B cell (primary cell): ENCODE results near the gene EEF1A2. TPM values are rescaled to one million over a fixed set of nuclear protein-coding genes. Genes with fewer than 3 reads are reported as not detected.
"Not testable (repeated sequence)": the region's sequence is repeated elsewhere in the genome, so short reads cannot be mapped to it uniquely, and the experiment has no call there.

Experiments
- ATAC-seq: fragments of 200-7000 bp; cut with Tn5 transposase; one replicate; pipeline ENCODE4 v1.10.0; 2021; ENCODE audit warnings: low read depth, mild to moderate bottlenecking, moderate number of reproducible peaks, moderate library complexity
- CTCF ChIA-PET: fragments of 350-600 bp; sonication (Branson Sonifier 250); formaldehyde crosslinking; loops from one replicate; lab custom pipeline; 2021; ENCODE audit warnings: antibody characterized with exemption, inconsistent platforms; lab: Charles Lee
- POLR2A ChIA-PET: fragments of 350-600 bp; sonication (Branson Sonifier 250); formaldehyde crosslinking; loops from one replicate; lab custom pipeline; 2021; ENCODE audit warnings: antibody characterized with exemption; lab: Charles Lee
- DNase-seq: peaks from one replicate; pipeline ENCODE4 v3.0.0; 2013
- H2AFZ ChIP-seq: 2 replicates; pipeline ENCODE4 v1.6.1; 2012; ENCODE audit warnings: mild to moderate bottlenecking, low read depth, low read length; ENCODE audit not compliant: insufficient read depth, poor library complexity, severe bottlenecking
- H3K27ac ChIP-seq, 2 donors: 1 replicate in 1 of 2; 2 replicates in 1 of 2; pipeline ENCODE4 v1.5.1; 2012 to 2013; ENCODE audit warnings: low read length in 2 of 2, mild to moderate bottlenecking in 2 of 2, moderate library complexity in 1 of 2
- H3K27me3 ChIP-seq, 4 experiments: fragments of 200-600 bp in 1 of 4; sonication (generic) in 1 of 4; replicated peaks in 1 of 4; 1 replicate in 2 of 4; 2 replicates in 2 of 4; pipeline versions ENCODE4 v1.6.1 to v1.7.0; 2013 to 2016; ENCODE audit warnings: low read length in 3 of 4, mild to moderate bottlenecking in 2 of 4, mixed read lengths in 1 of 4, moderate library complexity in 1 of 4; ENCODE audit not compliant: insufficient read depth in 4 of 4, control insufficient read depth in 3 of 4; ENCODE audit errors: control extremely low read depth in 1 of 4
- H3K36me3 ChIP-seq, 2 experiments: replicated peaks in 1 of 2; 1 replicate in 1 of 2; 2 replicates in 1 of 2; pipeline versions ENCODE4 v1.6.1 to v1.7.1; 2013; ENCODE audit warnings: low read length in 1 of 2; ENCODE audit not compliant: insufficient read depth in 2 of 2, control insufficient read depth in 1 of 2; ENCODE audit errors: control extremely low read depth in 1 of 2, extremely low read depth in 1 of 2
- H3K4me1 ChIP-seq, 2 donors: fragments of 200-600 bp in 1 of 2; sonication (generic) in 1 of 2; 1 replicate in 1 of 2; 2 replicates in 1 of 2; pipeline versions ENCODE4 v1.5.1 to v1.6.1; 2013 to 2017; ENCODE audit warnings: low read length in 2 of 2; ENCODE audit not compliant: control insufficient read depth in 2 of 2, insufficient read depth in 2 of 2
- H3K4me2 ChIP-seq: replicated peaks from 2 replicates; pipeline ENCODE3; 2012; ENCODE audit warnings: mild to moderate bottlenecking, low read depth, low read length; ENCODE audit not compliant: poor library complexity, severe bottlenecking
- H3K4me3 ChIP-seq, 5 experiments: fragments of 200-600 bp in 1 of 5; sonication (generic) in 1 of 5; 1 replicate in 3 of 5; 2 replicates in 2 of 5; pipeline versions ENCODE4 v1.5.1 to v1.7.0; 2011 to 2016; ENCODE audit warnings: low read length in 4 of 5, mild to moderate bottlenecking in 4 of 5, low read depth in 2 of 5, control low read depth in 1 of 5, moderate library complexity in 1 of 5; ENCODE audit not compliant: insufficient read depth in 1 of 5; ENCODE audit errors: control extremely low read depth in 1 of 5, extremely low read depth in 1 of 5
- H3K79me2 ChIP-seq: fragments of 200-600 bp; sonication (generic); one replicate; pipeline ENCODE4 v1.6.0; 2016; ENCODE audit warnings: low read length; ENCODE audit not compliant: control insufficient read depth, insufficient read depth
- H3K9ac ChIP-seq: fragments of 200-600 bp; sonication (generic); 2 replicates; pipeline ENCODE4 v1.6.1; 2017; ENCODE audit warnings: mild to moderate bottlenecking, low read length, moderate library complexity
- H3K9me3 ChIP-seq, 3 donors: one replicate each; pipeline versions ENCODE4 v1.6.1 to v1.7.1; 2013; ENCODE audit warnings: low read length in 2 of 3; ENCODE audit not compliant: control insufficient read depth in 2 of 3, insufficient read depth in 1 of 3; ENCODE audit errors: control extremely low read depth in 1 of 3
- H4K20me1 ChIP-seq: 2 replicates; pipeline ENCODE4 v1.6.0; 2012; ENCODE audit warnings: mild to moderate bottlenecking, low read length; ENCODE audit not compliant: insufficient read depth, control insufficient read depth, poor library complexity, severe bottlenecking
- H3K27ac Mint-ChIP-seq: one replicate; pipeline ENCODE4 v1.8.0; 2021; ENCODE audit warnings: mixed read lengths
- H3K27me3 Mint-ChIP-seq: one replicate; pipeline ENCODE4 v1.8.0; 2021; ENCODE audit warnings: mixed read lengths
- H3K4me1 Mint-ChIP-seq: one replicate; pipeline ENCODE4 v1.8.0; 2021; ENCODE audit warnings: mixed read lengths
- H3K4me3 Mint-ChIP-seq: one replicate; pipeline ENCODE4 v1.8.0; 2021; ENCODE audit warnings: mixed read lengths
- H3K9me3 Mint-ChIP-seq: one replicate; pipeline ENCODE4 v1.8.0; 2022; ENCODE audit warnings: mixed read lengths; ENCODE audit not compliant: insufficient read depth
- EZH2 ChIP-seq: IDR thresholded peaks from 2 replicates; pipeline ENCODE4 v1.6.1; 2012; ENCODE audit warnings: borderline replicate concordance, low read depth, mild to moderate bottlenecking, moderate library complexity, low read length; ENCODE audit not compliant: insufficient read depth, poor library complexity, severe bottlenecking
- WGBS: methylation state at CpG from one replicate; pipeline ENCODE4 v1.1.5; 2013; ENCODE audit warnings: missing lambda C conversion rate; ENCODE audit not compliant: insufficient coverage; 5-methylcytosine and 5-hydroxymethylcytosine counted together
- intact Hi-C: fragments of 100-400 bp; cut with micrococcal nuclease; formaldehyde crosslinking; loops from one replicate; pipeline ENCODE4 v1.10.0; 2022
- polyA plus RNA-seq: library from polyadenylated mRNA; depleted of rRNA; stranded (reverse); fragments of >200 nt; gene quantifications from 2 replicates; pipeline ENCODE4 v1.2.3, GENCODE V29; 2012
- total RNA-seq, 2 donors: library from RNA; stranded (reverse); fragments of 120-200 nt in 1 of 2; gene quantifications; 1 replicate in 1 of 2; 2 replicates in 1 of 2; pipeline versions ENCODE4 v1.2.3 to v1.2.4, GENCODE V29; 2013 to 2022
- TF ChIP-seq, protein P1 (sequence below): fragments of 200-600 bp; IDR thresholded peaks from one replicate; pipeline ENCODE4 v1.8.0; 2022; ENCODE audit warnings: antibody characterized with exemption, mild to moderate bottlenecking

The EEF1A2 gene
- total and polyA plus RNA-seq, 2 donors (not counting 1 experiment from before 2014, with no cell fraction given), result 2.2 to 2.9 TPM

DNA sequence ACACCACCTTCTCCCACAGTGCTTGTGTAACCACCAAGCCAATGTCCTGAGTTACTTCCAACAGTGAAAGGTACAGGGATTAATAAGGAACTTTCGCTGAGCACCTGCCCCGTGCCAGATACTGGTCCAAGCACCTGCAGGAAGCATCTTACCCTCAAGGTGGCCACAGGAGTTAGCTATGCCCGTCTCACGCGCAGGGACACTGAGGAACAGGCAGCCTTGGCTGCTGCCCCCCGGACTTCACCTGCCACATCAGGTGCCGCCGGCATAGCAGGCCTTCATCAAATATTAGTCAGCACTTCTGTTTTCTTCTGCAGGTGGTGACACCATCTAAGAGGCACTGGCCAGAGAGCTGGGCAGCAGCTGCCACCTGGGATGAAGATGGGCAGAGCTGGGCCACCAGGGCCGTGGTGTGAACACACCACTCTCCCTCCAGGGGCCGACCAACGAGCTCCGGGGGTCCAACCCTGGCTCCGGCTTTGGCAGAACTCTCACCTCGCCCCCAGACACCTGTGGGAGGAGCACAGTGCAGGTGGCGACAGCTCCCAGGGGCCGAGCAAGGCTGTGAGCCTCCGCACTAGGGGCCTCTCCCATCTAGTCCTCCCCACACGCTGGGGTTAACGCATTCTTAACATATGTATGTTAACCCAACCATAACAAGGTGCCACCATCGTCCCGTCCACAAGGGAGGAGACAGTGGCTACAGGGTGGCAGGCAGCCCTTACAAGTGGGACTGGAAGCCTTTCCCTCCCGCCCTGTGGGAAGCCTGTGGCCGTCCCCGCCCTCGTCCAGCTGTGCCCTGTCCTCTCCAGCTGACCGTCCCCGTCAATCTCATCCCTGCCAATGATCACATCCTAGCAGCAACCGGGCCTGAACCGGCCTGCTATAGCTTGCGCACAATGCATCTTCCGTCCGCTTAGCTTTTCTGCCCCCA is 18.8 kb upstream of the EEF1A2 start:
- Histone ChIP-seq H3K4me3 (no peak overlapping the region), H3K27me3 (peaks cover 0 to 12% (median 5%) of the 10 kb centered on the region in 4 experiments), H3K9ac (no peak overlapping the region), H3K4me2 (no peak overlapping the region), H2AFZ (no peak overlapping the region), H3K9me3 (peaks cover 0 to 9% (median 2%) of the 10 kb centered on the region in 3 donors), H4K20me1 (peaks cover 18% of the 10 kb centered on the region), H3K36me3 (peaks cover 0 to 7% of the 10 kb centered on the region in 2 experiments), H3K27ac (no peak overlapping the region), H3K4me1 (peaks cover 16 to 23% of the 10 kb centered on the region in 2 donors), H3K79me2 (peaks cover 15% of the 10 kb centered on the region)
- Mint-ChIP-seq H3K4me3 (peak overlapping the region; percentile 84), H3K27ac (no peak overlapping the region), H3K9me3 (peaks cover 2% of the 10 kb centered on the region), H3K27me3 (peaks cover 13% of the 10 kb centered on the region), H3K4me1 (peaks cover 17% of the 10 kb centered on the region)
- DNase-seq (peak; percentile 15), ATAC-seq (no peak)
- intact Hi-C loops, result no loop called here
- WGBS, result 84% methylated on average over 29 of the region's 32 CpGs
- ChIA-PET CTCF (interaction anchor here (2.3 kb wide), 2 partner anchors 20 to 21 kb away, joined by 8 to 9 read pairs; partner anchors contain the start of gene PTK6), POLR2A (no interaction called here)
- TF ChIP-seq, protein P1, sequence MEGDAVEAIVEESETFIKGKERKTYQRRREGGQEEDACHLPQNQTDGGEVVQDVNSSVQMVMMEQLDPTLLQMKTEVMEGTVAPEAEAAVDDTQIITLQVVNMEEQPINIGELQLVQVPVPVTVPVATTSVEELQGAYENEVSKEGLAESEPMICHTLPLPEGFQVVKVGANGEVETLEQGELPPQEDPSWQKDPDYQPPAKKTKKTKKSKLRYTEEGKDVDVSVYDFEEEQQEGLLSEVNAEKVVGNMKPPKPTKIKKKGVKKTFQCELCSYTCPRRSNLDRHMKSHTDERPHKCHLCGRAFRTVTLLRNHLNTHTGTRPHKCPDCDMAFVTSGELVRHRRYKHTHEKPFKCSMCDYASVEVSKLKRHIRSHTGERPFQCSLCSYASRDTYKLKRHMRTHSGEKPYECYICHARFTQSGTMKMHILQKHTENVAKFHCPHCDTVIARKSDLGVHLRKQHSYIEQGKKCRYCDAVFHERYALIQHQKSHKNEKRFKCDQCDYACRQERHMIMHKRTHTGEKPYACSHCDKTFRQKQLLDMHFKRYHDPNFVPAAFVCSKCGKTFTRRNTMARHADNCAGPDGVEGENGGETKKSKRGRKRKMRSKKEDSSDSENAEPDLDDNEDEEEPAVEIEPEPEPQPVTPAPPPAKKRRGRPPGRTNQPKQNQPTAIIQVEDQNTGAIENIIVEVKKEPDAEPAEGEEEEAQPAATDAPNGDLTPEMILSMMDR, result no peak
- no peak for TF ChIP-seq EZH2

DNA sequence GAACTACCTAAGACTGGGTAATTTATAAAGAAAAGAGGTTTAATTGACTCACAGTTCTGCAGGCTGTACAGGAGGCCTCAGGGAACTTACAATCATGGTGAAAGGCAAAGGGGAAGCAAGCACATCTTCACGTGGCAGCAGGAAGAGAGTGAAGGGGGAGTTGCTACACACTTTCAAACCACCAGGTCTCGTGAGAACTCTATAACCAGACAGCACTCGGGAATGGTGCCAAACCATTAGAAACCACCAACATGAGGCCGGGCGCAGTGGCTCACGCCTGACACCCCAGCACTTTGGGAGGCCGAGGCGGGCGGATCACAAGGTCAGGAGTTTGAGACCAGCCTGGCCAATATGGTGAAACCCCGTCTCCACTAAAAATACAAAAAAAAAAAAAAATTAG is 15.6 kb upstream of the EEF1A2 start:
- ATAC-seq, H3K4me1 Mint-ChIP-seq, H3K4me1 ChIP-seq, H3K79me2 ChIP-seq, intact Hi-C loops, POLR2A ChIA-PET, H2AFZ ChIP-seq, H3K9ac ChIP-seq, H3K9me3 Mint-ChIP-seq, H3K4me2 ChIP-seq, H3K36me3 ChIP-seq, DNase-seq, H4K20me1 ChIP-seq, H3K9me3 ChIP-seq, H3K27ac Mint-ChIP-seq, H3K4me3 Mint-ChIP-seq, H3K27ac ChIP-seq, H3K4me3 ChIP-seq, CTCF ChIA-PET: not testable (repeated sequence)
- peaks cover 32% of the 10 kb centered on the region for H3K27me3 Mint-ChIP-seq
- H3K27me3 ChIP-seq, result peaks cover 0 to 14% (median 6%) of the 10 kb centered on the region in 4 experiments
- WGBS, result 51% methylated on average over 8 of the region's 10 CpGs
